Panc1 (cell line): Measurements from ENCODE around the gene SYCP2. TPM values are rescaled to one million over a fixed set of nuclear protein-coding genes. Genes with fewer than 3 reads are reported as not detected.

Experiments
- ATAC-seq: fragments of 200-7000 bp; cut with Tn5 transposase; 2 replicates; pipeline ENCODE4 v1.9.1; 2020; ENCODE audit warnings: mild to moderate bottlenecking, moderate library complexity
- BruUV-seq: library from RNA; stranded (reverse); fragments of 400-500 nt; replicated peaks from 2 replicates; lab custom pipeline; 2021; lab: Mats Ljungman, UMichigan
- CTCF ChIA-PET: fragments of 300-600 bp; sonication (Branson Sonifier 250); formaldehyde crosslinking; loops from one replicate; lab custom pipeline; 2022; ENCODE audit warnings: antibody characterized with exemption; lab: Charles Lee
- POLR2A ChIA-PET: fragments of 300-600 bp; sonication (Branson Sonifier 250); formaldehyde crosslinking; loops from one replicate; lab custom pipeline; 2022; ENCODE audit warnings: antibody characterized with exemption; lab: Charles Lee
- DNase-seq: peaks from one replicate; pipeline ENCODE4 v3.0.0-alpha.2; 2010; ENCODE audit warnings: low read depth, low spot score
- H3K27ac ChIP-seq: 2 replicates; pipeline ENCODE4 v1.5.1; 2011; ENCODE audit warnings: mild to moderate bottlenecking, low read length, inconsistent platforms
- H3K27me3 ChIP-seq: fragments of 200-500 bp; sonication (Bioruptor generic); 2 replicates; pipeline ENCODE4 v1.6.0; 2014; ENCODE audit warnings: low read length, inconsistent platforms; ENCODE audit not compliant: control insufficient read depth, insufficient read depth
- H3K36me3 ChIP-seq: fragments of 200-500 bp; sonication (Bioruptor generic); 2 replicates; pipeline ENCODE4 v1.5.1; 2014; ENCODE audit warnings: inconsistent platforms, mild to moderate bottlenecking, low read length, moderate library complexity; ENCODE audit not compliant: control insufficient read depth, insufficient read depth
- H3K4me1 ChIP-seq: 2 replicates; pipeline ENCODE4 v1.5.1; 2011; ENCODE audit warnings: inconsistent platforms, mild to moderate bottlenecking, low read length, moderate library complexity; ENCODE audit not compliant: control insufficient read depth, insufficient read depth
- H3K4me3 ChIP-seq, 2 experiments: 2 replicates each; pipeline ENCODE4 v1.5.1; 2011 to 2012; ENCODE audit warnings: low read depth in 2 of 2, low read length in 2 of 2, mild to moderate bottlenecking in 2 of 2, inconsistent platforms in 1 of 2, moderate library complexity in 1 of 2
- H3K9me3 ChIP-seq: fragments of 200-500 bp; sonication (Bioruptor generic); 2 replicates; pipeline ENCODE4 v1.5.1; 2014; ENCODE audit warnings: low read depth, mild to moderate bottlenecking, inconsistent platforms, low read length, moderate library complexity; ENCODE audit not compliant: control insufficient read depth, insufficient read depth
- CTCF ChIP-seq: fragments of 450-650 bp; IDR thresholded peaks from 2 replicates; pipeline ENCODE4 v1.5.1; 2017; ENCODE audit warnings: mild to moderate bottlenecking
- POLR2AphosphoS5 ChIP-seq: IDR thresholded peaks from 2 replicates; pipeline ENCODE4 v1.6.1; 2012; ENCODE audit warnings: mild to moderate bottlenecking, low read depth, low read length, moderate library complexity
- REST ChIP-seq, 2 experiments: IDR thresholded peaks; 2 replicates each; pipeline ENCODE4 v1.6.1; 2011 to 2012; ENCODE audit warnings: low read depth in 2 of 2, control low read depth in 1 of 2, low read length in 1 of 2, mild to moderate bottlenecking in 1 of 2, moderate library complexity in 1 of 2; ENCODE audit not compliant: insufficient read depth in 1 of 2
- SIN3A ChIP-seq: IDR thresholded peaks from 2 replicates; pipeline ENCODE4 v1.6.1; 2012; ENCODE audit warnings: low read depth, mild to moderate bottlenecking, low read length, moderate library complexity, borderline replicate concordance; ENCODE audit not compliant: insufficient read depth
- TCF7L2 ChIP-seq: IDR thresholded peaks from 2 replicates; pipeline ENCODE4 v1.6.1; 2011; ENCODE audit warnings: mild to moderate bottlenecking, low read depth, low read length, inconsistent platforms
- in situ Hi-C: cut with HindIII; loops from 2 replicates; pipeline ENCODE4 v1.10.0; 2016; ENCODE audit warnings: low sequenced_read_pairs, low pct_unique_long_range_greater_than_20kb
- intact Hi-C: fragments of 100-400 bp; cut with micrococcal nuclease; formaldehyde crosslinking; loops from one replicate; pipeline ENCODE4 v1.10.0; 2022; ENCODE audit not compliant: unreplicated experiment
- total RNA-seq: library from RNA; stranded (reverse); gene quantifications from one replicate; pipeline ENCODE4 v1.2.1, GENCODE V29; 2021; ENCODE audit not compliant: unreplicated experiment

Gene SYCP2
- total RNA-seq, 1 experiment from 2014 or later: 39.7 TPM

GRCh38 chr20:59939879-59940128, 6.4 kb upstream of the SYCP2 start:
- TF ChIP-seq SIN3A (peak; percentile 17; the same call in 1 of the 2 replicates), POLR2AphosphoS5 (no peak)
- ChIA-PET CTCF (no interaction called here), POLR2A (no interaction called here)
- DNase-seq (no peak), ATAC-seq (peak; percentile 69)
- H3K4me1 ChIP-seq: peaks cover 46% of the 10 kb centered on the region
- peaks cover 26% of the 10 kb centered on the region for H3K36me3 ChIP-seq
- BruUV-seq: no TSS peak
- no peaks in the 10 kb centered on the region for H3K9me3 ChIP-seq
- in situ Hi-C loops (no loop called here), intact Hi-C loops (no loop called here)
- H3K27me3 ChIP-seq: no peaks in the 10 kb centered on the region
- H3K27ac ChIP-seq: peak overlapping the region; percentile 90
- peak overlapping the region; percentile 72 to 87 for H3K4me3 ChIP-seq

- CTCF ChIA-PET: no interaction called here
- TF ChIP-seq CTCF (0 out of 2 replicates have a peak, but pooled peaks have one; percentile 0), REST (IDR thresholded peaks at IDR 0.05; ENCODE audit: insufficient read depth in 1 of 2, low read depth in 2 of 2, low read length in 1 of 2) (no peak), POLR2AphosphoS5 (no peak; the same call in 1 of the 2 replicates), SIN3A (no peak), TCF7L2 (no peak)
- no TSS peak for BruUV-seq
- Histone ChIP-seq H3K36me3 (peaks cover 22% of the 10 kb centered on the region), H3K27ac (peak overlapping the region; percentile 90; the same call in 1 of the 2 replicates), H3K4me3 (peak overlapping the region; percentile 72 to 87), H3K27me3 (no peaks in the 10 kb centered on the region), H3K9me3 (no peaks in the 10 kb centered on the region), H3K4me1 (peaks cover 48% of the 10 kb centered on the region)
- DNase-seq: no peak
- intact Hi-C loops (no loop called here), in situ Hi-C loops (no loop called here)
- POLR2A ChIA-PET: no interaction called here
- peak; percentile 24 for ATAC-seq
Measured at GRCh38 chr20:59939052-59939878, 5.8 kb upstream of the SYCP2 start.

- H3K4me3 ChIP-seq: peak overlapping the region; percentile 27 to 87
- BruUV-seq: no TSS peak
- POLR2A ChIA-PET: no interaction called here
Measured at GRCh38 chr20:59938696-59939051, 5.2 kb upstream of the SYCP2 start.

More at GRCh38 chr20:59938696-59939051, 5.2 kb upstream of the SYCP2 start:
- in situ Hi-C loops (no loop called here), intact Hi-C loops (no loop called here)
- H3K4me1 ChIP-seq: peaks cover 48% of the 10 kb centered on the region
- ATAC-seq (no peak), DNase-seq (no peak)
- peak overlapping the region; percentile 75; the same call in 1 of the 2 replicates for H3K27ac ChIP-seq
- TF ChIP-seq TCF7L2: no peak
- no peak for TF ChIP-seq CTCF
- TF ChIP-seq SIN3A: no peak
- TF ChIP-seq REST (IDR thresholded peaks at IDR 0.05; ENCODE audit: insufficient read depth in 1 of 2, low read depth in 2 of 2, low read length in 1 of 2): no peak
- TF ChIP-seq POLR2AphosphoS5: no peak
- H3K27me3 ChIP-seq: no peaks in the 10 kb centered on the region
- H3K9me3 ChIP-seq: no peaks in the 10 kb centered on the region
- peaks cover 16% of the 10 kb centered on the region for H3K36me3 ChIP-seq
- CTCF ChIA-PET: no interaction called here
